GM12878 (cell line): ENCODE data around the gene TMEM272.

Source experiments
- POLR2A ChIP-seq: IDR thresholded peaks from 2 replicates; pipeline ENCODE4 v1.6.1; 2011; ENCODE audit warnings: low read depth, mild to moderate bottlenecking, low read length
- SUZ12 ChIP-seq: fragments of 200-600 bp; sonication (generic); IDR thresholded peaks from one replicate; pipeline ENCODE4 v1.6.1; 2018; ENCODE audit warnings: antibody characterized with exemption, mild to moderate bottlenecking; ENCODE audit not compliant: unreplicated experiment
- TF ChIP-seq, protein P1 (sequence below), 3 experiments: IDR thresholded peaks in 2 of 3; conservative IDR thresholded peaks in 1 of 3; 2 replicates each; pipeline ENCODE4 v1.5.1; 2011; ENCODE audit warnings: low read depth in 3 of 3, low read length in 3 of 3, mild to moderate bottlenecking in 3 of 3, control low read depth in 2 of 3, moderate library complexity in 2 of 3, inconsistent platforms in 1 of 3, mixed read lengths in 1 of 3; ENCODE audit not compliant: control insufficient read depth in 2 of 3, insufficient read depth in 1 of 3; ENCODE audit errors: extremely low read depth in 1 of 3

DNA sequence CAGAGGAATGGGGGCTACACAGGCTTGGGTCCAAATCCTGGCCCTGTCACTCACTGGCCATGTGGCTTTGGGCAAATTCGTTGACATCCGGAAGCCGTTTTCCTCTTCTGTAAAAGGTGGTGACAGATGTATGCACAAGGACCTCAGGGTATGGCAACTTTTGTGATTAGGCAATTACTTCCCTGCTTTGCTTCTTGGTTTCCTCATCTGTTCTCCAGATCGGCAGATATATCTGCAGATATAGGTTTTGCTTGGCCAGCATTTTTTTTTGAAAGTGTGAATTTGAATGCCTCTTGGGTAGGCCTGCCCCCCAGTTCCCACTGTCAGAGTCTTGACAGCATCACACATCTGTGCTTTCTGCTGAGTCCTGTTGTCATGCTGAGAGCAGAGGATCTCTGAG lies 17.7 kb downstream of the TMEM272 start:
- TF ChIP-seq, protein P1, sequence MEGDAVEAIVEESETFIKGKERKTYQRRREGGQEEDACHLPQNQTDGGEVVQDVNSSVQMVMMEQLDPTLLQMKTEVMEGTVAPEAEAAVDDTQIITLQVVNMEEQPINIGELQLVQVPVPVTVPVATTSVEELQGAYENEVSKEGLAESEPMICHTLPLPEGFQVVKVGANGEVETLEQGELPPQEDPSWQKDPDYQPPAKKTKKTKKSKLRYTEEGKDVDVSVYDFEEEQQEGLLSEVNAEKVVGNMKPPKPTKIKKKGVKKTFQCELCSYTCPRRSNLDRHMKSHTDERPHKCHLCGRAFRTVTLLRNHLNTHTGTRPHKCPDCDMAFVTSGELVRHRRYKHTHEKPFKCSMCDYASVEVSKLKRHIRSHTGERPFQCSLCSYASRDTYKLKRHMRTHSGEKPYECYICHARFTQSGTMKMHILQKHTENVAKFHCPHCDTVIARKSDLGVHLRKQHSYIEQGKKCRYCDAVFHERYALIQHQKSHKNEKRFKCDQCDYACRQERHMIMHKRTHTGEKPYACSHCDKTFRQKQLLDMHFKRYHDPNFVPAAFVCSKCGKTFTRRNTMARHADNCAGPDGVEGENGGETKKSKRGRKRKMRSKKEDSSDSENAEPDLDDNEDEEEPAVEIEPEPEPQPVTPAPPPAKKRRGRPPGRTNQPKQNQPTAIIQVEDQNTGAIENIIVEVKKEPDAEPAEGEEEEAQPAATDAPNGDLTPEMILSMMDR (IDR thresholded peaks at IDR 0.05 in 2 of 3, conservative IDR thresholded peaks at IDR 0.05 in 1 of 3; ENCODE audit: control insufficient read depth in 2 of 3, extremely low read depth in 1 of 3, insufficient read depth in 1 of 3, low read depth in 3 of 3, low read length in 3 of 3): no peak
- no peak for TF ChIP-seq POLR2A
- no peak for TF ChIP-seq SUZ12
